ENCODE measurements around the gene SUN2.

SUN2 gene

GRCh38 chr22:38767313-38767712 is 11.5 kb upstream of the SUN2 start:
- DNase-seq (ENCODE audit: insufficient read length, low spot score) (no peak), FAIRE-seq (no peak)
- TF ChIP-seq, protein P1, sequence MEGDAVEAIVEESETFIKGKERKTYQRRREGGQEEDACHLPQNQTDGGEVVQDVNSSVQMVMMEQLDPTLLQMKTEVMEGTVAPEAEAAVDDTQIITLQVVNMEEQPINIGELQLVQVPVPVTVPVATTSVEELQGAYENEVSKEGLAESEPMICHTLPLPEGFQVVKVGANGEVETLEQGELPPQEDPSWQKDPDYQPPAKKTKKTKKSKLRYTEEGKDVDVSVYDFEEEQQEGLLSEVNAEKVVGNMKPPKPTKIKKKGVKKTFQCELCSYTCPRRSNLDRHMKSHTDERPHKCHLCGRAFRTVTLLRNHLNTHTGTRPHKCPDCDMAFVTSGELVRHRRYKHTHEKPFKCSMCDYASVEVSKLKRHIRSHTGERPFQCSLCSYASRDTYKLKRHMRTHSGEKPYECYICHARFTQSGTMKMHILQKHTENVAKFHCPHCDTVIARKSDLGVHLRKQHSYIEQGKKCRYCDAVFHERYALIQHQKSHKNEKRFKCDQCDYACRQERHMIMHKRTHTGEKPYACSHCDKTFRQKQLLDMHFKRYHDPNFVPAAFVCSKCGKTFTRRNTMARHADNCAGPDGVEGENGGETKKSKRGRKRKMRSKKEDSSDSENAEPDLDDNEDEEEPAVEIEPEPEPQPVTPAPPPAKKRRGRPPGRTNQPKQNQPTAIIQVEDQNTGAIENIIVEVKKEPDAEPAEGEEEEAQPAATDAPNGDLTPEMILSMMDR (IDR thresholded peaks at IDR 0.05; ENCODE audit: insufficient read depth, missing control alignments) = no peak

- peak; percentile 72 for DNase-seq (ENCODE audit: insufficient read length, low spot score)
- FAIRE-seq = no peak
- TF ChIP-seq, protein P1 (IDR thresholded peaks at IDR 0.05; ENCODE audit: insufficient read depth, missing control alignments) = peak; percentile 72
Observed at GRCh38 chr22:38766076-38766777, 10.4 kb upstream of the SUN2 start.

DNA sequence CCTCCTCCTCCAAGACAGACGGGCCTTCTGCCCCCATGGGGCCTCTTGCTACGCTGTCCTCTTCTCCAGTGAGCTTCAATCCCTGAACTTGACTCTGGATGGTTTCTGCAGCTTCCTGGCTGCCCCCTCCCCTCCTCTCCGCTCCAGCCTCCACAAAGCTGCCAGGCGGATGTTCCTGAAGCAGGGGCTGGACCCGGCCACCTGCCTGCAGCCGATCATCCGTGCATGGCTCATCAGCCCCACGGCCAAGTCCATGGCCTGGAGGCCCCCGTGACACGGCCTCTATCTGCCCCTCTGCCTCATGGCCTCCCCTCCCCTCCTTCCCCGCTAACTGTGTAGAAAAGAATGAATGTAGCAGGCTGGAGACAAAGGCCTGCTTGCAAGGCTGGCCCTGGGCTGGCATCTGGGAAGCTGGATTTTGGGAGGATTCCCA is 6.8 kb upstream of the SUN2 start:
- FAIRE-seq (no peak), DNase-seq (ENCODE audit: insufficient read length, low spot score) (no peak)
- TF ChIP-seq, protein P1 (IDR thresholded peaks at IDR 0.05; ENCODE audit: insufficient read depth, missing control alignments) = no peak

DNA sequence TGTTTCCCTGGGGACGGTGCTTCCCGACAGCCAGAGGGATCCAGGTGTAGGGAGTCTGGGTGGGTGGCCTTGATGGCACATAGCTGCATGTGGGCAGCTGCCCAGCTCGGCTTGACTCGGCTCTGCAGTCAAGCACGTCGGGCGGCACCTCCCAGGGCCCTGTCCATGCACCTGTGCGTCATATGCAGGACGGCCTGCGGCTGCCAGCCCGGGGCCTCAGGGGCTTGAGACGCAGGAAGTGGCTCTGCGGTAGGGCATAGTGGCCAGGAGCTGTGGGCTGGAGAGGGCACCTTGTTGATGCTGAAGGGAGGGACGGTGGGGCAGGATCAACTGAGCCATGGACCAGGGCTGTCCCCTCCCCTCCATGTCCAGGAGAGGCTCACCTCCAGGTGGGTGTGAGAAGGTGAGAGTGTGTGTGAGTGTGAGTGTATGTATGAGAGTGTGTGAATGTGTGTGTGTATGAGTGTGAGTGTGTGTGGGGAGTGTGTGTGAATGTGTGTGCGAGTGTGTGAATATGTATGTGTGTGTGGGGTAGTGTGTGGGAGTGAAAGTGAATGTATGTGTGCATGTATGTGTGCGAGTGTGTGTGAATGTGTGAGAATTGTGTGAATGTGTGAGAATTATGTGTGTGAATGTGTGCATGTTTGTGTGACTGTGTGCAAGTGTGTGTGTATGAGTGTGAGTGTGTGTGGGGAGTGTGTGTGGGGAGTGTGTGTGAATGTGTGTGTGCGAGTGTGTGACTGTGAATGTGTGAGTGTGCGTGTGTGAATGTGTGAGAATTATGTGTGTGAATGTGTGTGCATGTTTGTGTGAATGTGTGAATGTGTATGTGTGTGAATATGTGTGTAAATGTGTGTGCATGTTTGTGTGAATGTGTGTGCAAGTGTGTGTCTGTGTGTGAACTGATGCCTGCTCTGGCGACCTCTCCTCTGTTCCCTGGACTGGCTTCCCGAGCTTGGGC is 5.7 kb upstream of the SUN2 start:
- FAIRE-seq (no peak), DNase-seq (ENCODE audit: insufficient read length, low spot score) (no peak)
- TF ChIP-seq, protein P1 (IDR thresholded peaks at IDR 0.05; ENCODE audit: insufficient read depth, missing control alignments) = no peak

- TF ChIP-seq, protein P1 (IDR thresholded peaks at IDR 0.05; ENCODE audit: insufficient read depth, missing control alignments) = no peak
- FAIRE-seq (no peak), DNase-seq (ENCODE audit: insufficient read length, low spot score) (no peak)
Observed at GRCh38 chr22:38760477-38761201, 4.8 kb upstream of the SUN2 start.

DNA sequence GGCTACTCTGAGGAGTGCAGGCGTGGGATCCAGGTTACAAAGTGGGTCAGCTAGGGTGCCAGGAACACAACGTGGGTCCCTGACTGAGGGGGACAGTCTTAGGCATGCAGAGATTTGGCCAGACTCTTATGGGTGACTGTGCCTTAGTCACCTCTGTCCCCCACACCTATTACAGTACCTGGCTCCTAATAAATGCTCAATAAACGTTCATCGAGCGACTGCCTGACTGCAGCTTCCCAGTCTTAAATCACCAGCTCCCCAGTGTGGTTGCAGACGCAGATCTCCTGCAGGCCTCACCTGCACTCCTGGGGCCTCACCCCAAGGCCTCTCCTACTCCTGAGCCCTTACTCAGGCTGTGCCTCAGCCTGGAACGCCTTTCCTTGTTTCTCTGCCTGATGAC is 3.2 kb upstream of the SUN2 start:
- no peak for DNase-seq (ENCODE audit: insufficient read length, low spot score)
- no peak for FAIRE-seq
- TF ChIP-seq, protein P1 (IDR thresholded peaks at IDR 0.05; ENCODE audit: insufficient read depth, missing control alignments) = no peak

Data from D721Med (cell line).